ENCODE measurements around the gene MZT1. TPM values are rescaled to one million over a fixed set of nuclear protein-coding genes. Genes with fewer than 3 reads are reported as not detected.

The MZT1 gene
- total and polyA plus RNA-seq, 9 of the 15 experiments (the other 6 are each of a cell fraction or from before 2014, with no cell fraction given): 15.3 to 31.6 (median 24.1) TPM

DNA sequence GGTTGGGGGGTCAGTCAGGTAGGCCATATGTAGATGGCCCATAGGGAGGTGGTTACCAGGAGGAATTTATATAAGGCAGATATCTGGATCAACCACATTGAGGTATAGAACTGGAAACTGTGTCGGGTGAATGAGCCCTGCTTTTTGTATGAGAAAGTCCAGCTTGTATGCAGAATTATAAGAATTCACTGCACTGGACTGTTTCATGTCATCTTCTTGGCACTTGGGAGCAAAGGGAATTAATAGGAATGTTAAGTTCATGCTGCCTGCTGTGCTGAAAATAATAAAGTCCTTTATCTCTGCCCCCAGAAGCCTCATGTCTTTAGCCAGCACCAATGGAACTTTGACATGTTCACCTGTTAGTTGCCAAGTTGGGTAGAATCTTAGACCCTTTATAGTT is 12.6 kb upstream of the MZT1 start:
- TF ChIP-seq ZNF398 (CRISPR knock-in tag; IDR thresholded peaks at IDR 0.05) (no peak), ZNF589 (CRISPR knock-in tag; IDR thresholded peaks at IDR 0.05; ENCODE audit: low read depth) (no peak), PML (IDR thresholded peaks at IDR 0.05; ENCODE audit: low read length) (no peak), ZNF311 (CRISPR knock-in tag; IDR thresholded peaks at IDR 0.05) (no peak), ADNP (tag; IDR thresholded peaks at IDR 0.05) (no peak), SP1 (CRISPR knock-in tag; IDR thresholded peaks at IDR 0.05) (no peak), ZNF174 (CRISPR knock-in tag; IDR thresholded peaks at IDR 0.05) (no peak), ZNF263 (CRISPR knock-in tag; IDR thresholded peaks at IDR 0.05; ENCODE audit: borderline replicate concordance) (no peak), FOXA1 (IDR thresholded peaks at IDR 0.05; ENCODE audit: borderline replicate concordance) (no peak), SRSF7 (optimal IDR thresholded peaks at IDR 0.05; ENCODE audit: low read depth, low read length) (no peak), ZNF165 (CRISPR knock-in tag; IDR thresholded peaks at IDR 0.05; ENCODE audit: borderline replicate concordance) (no peak)
- TF ChIP-seq, protein P1, sequence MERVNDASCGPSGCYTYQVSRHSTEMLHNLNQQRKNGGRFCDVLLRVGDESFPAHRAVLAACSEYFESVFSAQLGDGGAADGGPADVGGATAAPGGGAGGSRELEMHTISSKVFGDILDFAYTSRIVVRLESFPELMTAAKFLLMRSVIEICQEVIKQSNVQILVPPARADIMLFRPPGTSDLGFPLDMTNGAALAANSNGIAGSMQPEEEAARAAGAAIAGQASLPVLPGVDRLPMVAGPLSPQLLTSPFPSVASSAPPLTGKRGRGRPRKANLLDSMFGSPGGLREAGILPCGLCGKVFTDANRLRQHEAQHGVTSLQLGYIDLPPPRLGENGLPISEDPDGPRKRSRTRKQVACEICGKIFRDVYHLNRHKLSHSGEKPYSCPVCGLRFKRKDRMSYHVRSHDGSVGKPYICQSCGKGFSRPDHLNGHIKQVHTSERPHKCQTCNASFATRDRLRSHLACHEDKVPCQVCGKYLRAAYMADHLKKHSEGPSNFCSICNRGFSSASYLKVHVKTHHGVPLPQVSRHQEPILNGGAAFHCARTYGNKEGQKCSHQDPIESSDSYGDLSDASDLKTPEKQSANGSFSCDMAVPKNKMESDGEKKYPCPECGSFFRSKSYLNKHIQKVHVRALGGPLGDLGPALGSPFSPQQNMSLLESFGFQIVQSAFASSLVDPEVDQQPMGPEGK (CRISPR knock-in tag; IDR thresholded peaks at IDR 0.05; ENCODE audit: borderline replicate concordance): no peak
- 70% methylated on average over 1 of the region's 1 CpG for WGBS (ENCODE audit: insufficient coverage, low coverage, missing lambda C conversion rate)
- no peaks in the 10 kb centered on the region for H3K9me1 ChIP-seq (ENCODE audit: control insufficient read depth, insufficient read depth, low read length)
- no peaks in the 10 kb centered on the region for H4K20me1 ChIP-seq (replicated peaks; ENCODE audit: control insufficient read depth, insufficient read depth, low read length)
- DNase-seq (ENCODE audit: extremely low read depth in 1 of 4, low spot score in 3 of 4) (no peak), FAIRE-seq (no peak), ATAC-seq (no peak)
- H3K27ac ChIP-seq (ENCODE audit: extremely low read depth, low read depth, low read length): no peak overlapping the region
- no TSS peak for BruUV-seq (replicated peaks)
- POLR2A ChIA-PET: no interaction called here
- intact Hi-C loops (cut with micrococcal nuclease): no loop called here
- H3K4me1 ChIP-seq (replicated peaks in 1 of 2; ENCODE audit: control insufficient read depth in 2 of 2, insufficient read depth in 2 of 2, low read length in 2 of 2): no peaks in the 10 kb centered on the region
- no peak overlapping the region for H2AFZ ChIP-seq (ENCODE audit: low read depth, low read length)
- no peaks in the 10 kb centered on the region for H3K9me3 ChIP-seq (replicated peaks; ENCODE audit: control insufficient read depth, insufficient read depth, low read depth, low read length)
- peaks cover 21% of the 10 kb centered on the region for H3K79me2 ChIP-seq (ENCODE audit: control insufficient read depth, insufficient read depth, low read length)
- peaks cover 73% of the 10 kb centered on the region for H3K36me3 ChIP-seq (ENCODE audit: control insufficient read depth, insufficient read depth, low read length)
- no peak overlapping the region for H3K4me2 ChIP-seq (ENCODE audit: insufficient read depth, low read length)
- in situ Hi-C loops (cut with MboI): no loop called here
- no peak overlapping the region for H3K4me3 ChIP-seq
- CTCF ChIA-PET (ENCODE audit: low intra/inter-chr PET ratio): no interaction called here
- H3K9ac ChIP-seq (ENCODE audit: insufficient read depth in 1 of 2, low read depth in 2 of 2, low read length in 2 of 2): no peak overlapping the region
- H3K27me3 ChIP-seq (ENCODE audit: control insufficient read depth in 2 of 2, insufficient read depth in 2 of 2, low read length in 2 of 2): no peaks in the 10 kb centered on the region
